SK-N-MC (cell line): ENCODE results near the gene TFAP2E.

ENCODE experiments used
- DNase-seq: peaks from one replicate; pipeline ENCODE4 v3.0.0-alpha.2; 2011; ENCODE audit warnings: low read depth, low spot score
- H3K27ac ChIP-seq: fragments of 200-600 bp; sonication (generic); 2 replicates; pipeline ENCODE4 v1.5.1; 2016; ENCODE audit warnings: mixed run types
- H3K36me3 ChIP-seq: fragments of 200-600 bp; sonication (generic); 2 replicates; pipeline ENCODE4 v1.6.1; 2017; ENCODE audit warnings: antibody characterized with exemption, low read length, mixed read lengths; ENCODE audit not compliant: insufficient read depth
- H3K4me3 ChIP-seq: fragments of 200-600 bp; sonication (generic); 2 replicates; pipeline ENCODE4 v1.5.1; 2016
- H3K9ac ChIP-seq: fragments of 200-600 bp; sonication (generic); 2 replicates; pipeline ENCODE4 v1.8.0; 2017; ENCODE audit warnings: mixed run types, mixed read lengths; ENCODE audit not compliant: insufficient read length
- H3K9me3 ChIP-seq: fragments of 200-600 bp; sonication (generic); 2 replicates; pipeline ENCODE4 v1.6.1; 2017; ENCODE audit warnings: low read depth, mild to moderate bottlenecking, antibody characterized with exemption, low read length, moderate library complexity, mixed read lengths
- EZH2 ChIP-seq: fragments of 200-600 bp; sonication (generic); IDR thresholded peaks from one replicate; pipeline ENCODE4 v1.6.1; 2017; ENCODE audit warnings: antibody characterized with exemption
- FOXP2 ChIP-seq: optimal IDR thresholded peaks from 2 replicates; pipeline ENCODE3; 2011; ENCODE audit warnings: mild to moderate bottlenecking, moderate library complexity; ENCODE audit not compliant: insufficient read depth; ENCODE audit errors: extremely low read length, control extremely low read depth
- POLR2AphosphoS5 ChIP-seq: IDR thresholded peaks from 2 replicates; pipeline ENCODE4 v1.6.1; 2012; ENCODE audit warnings: mild to moderate bottlenecking, low read depth, low read length, borderline replicate concordance

Gene TFAP2E

GRCh38 chr1:35573198-35574124 is at the start of gene TFAP2E:
Gene TFAP2E (plus strand): TSS chr1:35573314. CDS start chr1:35573578, 264 bp downstream.
- no peak within 1 kb of the TSS for H3K9ac ChIP-seq
- H3K9me3 ChIP-seq, result no peaks in the 10 kb centered on the region
- H3K4me3 ChIP-seq, result no peak within 1 kb of the TSS
- TF ChIP-seq EZH2 (no peak), POLR2AphosphoS5 (no peak), FOXP2 (no peak)
- DNase-seq, result no peak
- no peak within 1 kb of the TSS for H3K27ac ChIP-seq
- no peaks in the 10 kb centered on the region for H3K36me3 ChIP-seq

DNA sequence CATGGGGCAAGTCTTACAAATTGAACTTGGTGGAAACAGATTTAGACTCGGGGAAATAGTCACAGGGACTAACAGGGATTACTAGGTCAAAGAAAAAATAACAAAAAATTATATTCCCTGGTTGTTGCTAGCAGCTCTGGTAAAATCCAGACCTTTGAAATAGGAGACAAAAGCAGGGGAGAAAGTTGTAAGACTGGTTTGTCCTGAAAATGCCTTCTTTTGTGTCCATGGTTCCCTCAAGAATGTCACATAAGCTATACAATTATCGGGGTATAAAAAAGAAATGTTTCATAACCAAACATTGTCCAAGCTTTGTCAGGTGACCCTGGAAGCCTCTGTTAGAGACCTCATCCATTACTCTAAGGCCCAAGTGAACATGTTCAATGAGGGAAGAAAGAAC is 49.0 kb upstream of the TFAP2E start:
- H3K27ac ChIP-seq, result no peak overlapping the region
- no peaks in the 10 kb centered on the region for H3K36me3 ChIP-seq
- no peak overlapping the region for H3K9ac ChIP-seq
- DNase-seq, result no peak
- H3K4me3 ChIP-seq, result no peak overlapping the region
- no peak for TF ChIP-seq FOXP2
- no peak for TF ChIP-seq EZH2
- TF ChIP-seq POLR2AphosphoS5, result no peak
- peaks cover 3% of the 10 kb centered on the region; the same call in 1 of the 2 replicates for H3K9me3 ChIP-seq

- H3K9me3 ChIP-seq, result peaks cover 6% of the 10 kb centered on the region; the same call in 1 of the 2 replicates
- no peak for DNase-seq
- no peak overlapping the region for H3K27ac ChIP-seq
- H3K4me3 ChIP-seq, result no peak overlapping the region
- peaks cover 19% of the 10 kb centered on the region for H3K36me3 ChIP-seq
- H3K9ac ChIP-seq, result no peak overlapping the region
- TF ChIP-seq FOXP2 (no peak), POLR2AphosphoS5 (no peak), EZH2 (no peak)
These were observed 42.9 kb upstream of the TFAP2E start for GRCh38 chr1:35530168-35530567.

GRCh38 chr1:35530946-35531345 is 42.2 kb upstream of the TFAP2E start:
- TF ChIP-seq FOXP2, result no peak
- TF ChIP-seq EZH2, result no peak
- no peak for TF ChIP-seq POLR2AphosphoS5

DNA sequence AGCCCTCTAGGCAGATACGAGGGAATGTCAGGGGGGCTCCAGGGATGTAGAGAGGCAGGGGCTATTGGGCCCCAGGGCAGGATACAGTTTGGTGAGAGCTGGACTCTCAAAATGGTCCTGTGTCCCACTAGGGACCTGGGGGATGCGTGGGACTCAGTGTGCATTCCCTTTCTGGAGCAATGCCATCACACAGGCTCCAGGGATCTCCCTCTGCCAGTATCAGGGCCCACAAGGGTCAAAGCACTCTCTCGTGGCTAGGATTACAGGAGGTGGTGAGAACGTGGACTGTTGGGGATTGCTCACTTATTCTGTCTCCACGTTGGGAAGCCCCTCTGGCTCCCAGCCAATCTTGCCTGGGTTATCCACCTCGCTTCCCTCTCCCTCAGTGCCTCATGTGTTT is 41.7 kb upstream of the TFAP2E start:
- no peak for TF ChIP-seq FOXP2
- no peak for TF ChIP-seq POLR2AphosphoS5
- no peak for TF ChIP-seq EZH2
- Histone ChIP-seq H3K9ac (no peak overlapping the region), H3K36me3 (peaks cover 19% of the 10 kb centered on the region), H3K9me3 (peaks cover 6% of the 10 kb centered on the region; the same call in 1 of the 2 replicates), H3K4me3 (no peak overlapping the region), H3K27ac (no peak overlapping the region)
- DNase-seq, result no peak

More at GRCh38 chr1:35530946-35531345, 42.2 kb upstream of the TFAP2E start:
- Histone ChIP-seq H3K27ac (no peak overlapping the region), H3K4me3 (no peak overlapping the region), H3K9me3 (peaks cover 6% of the 10 kb centered on the region; the same call in 1 of the 2 replicates), H3K9ac (no peak overlapping the region), H3K36me3 (peaks cover 19% of the 10 kb centered on the region)
- DNase-seq, result no peak

DNA sequence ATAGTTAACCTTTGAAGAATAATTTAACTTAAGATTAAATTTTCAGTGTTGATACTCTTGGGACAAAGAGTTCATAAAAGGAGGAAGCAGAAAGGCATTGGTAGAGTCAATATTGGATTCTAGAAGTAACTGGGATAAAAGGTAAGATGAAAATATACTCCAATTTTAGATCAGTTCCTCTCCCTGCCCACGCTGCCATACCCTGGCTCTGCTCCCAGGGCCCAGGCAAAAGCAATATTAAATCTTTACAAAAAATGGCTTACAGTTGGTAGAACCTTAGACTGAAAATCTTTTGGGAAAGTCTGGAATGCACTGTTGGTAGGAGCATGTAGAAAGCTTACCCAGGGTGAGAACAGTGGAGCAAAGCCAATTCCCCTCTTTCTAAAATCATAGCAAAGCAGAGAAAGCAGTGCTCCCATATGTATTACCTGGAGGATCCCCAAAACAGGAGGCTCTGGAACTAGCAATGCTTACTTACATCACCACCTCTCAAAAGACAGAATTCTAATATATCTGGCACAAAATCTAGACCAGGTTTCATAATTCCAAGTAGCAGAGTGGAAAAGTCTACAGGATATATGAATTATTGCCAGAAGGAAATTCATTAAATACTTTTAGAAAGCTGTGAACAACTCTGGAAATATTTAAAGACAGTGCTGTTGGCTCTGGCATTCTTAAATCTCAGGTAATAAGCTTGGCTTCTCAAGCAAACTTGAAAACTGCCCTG is 40.5 kb upstream of the TFAP2E start:
- Histone ChIP-seq H3K9me3 (peaks cover 6% of the 10 kb centered on the region; the same call in 1 of the 2 replicates), H3K4me3 (no peak overlapping the region), H3K36me3 (peaks cover 19% of the 10 kb centered on the region), H3K9ac (no peak overlapping the region), H3K27ac (no peak overlapping the region)
- no peak for DNase-seq
- TF ChIP-seq POLR2AphosphoS5 (no peak), EZH2 (no peak), FOXP2 (no peak)

DNA sequence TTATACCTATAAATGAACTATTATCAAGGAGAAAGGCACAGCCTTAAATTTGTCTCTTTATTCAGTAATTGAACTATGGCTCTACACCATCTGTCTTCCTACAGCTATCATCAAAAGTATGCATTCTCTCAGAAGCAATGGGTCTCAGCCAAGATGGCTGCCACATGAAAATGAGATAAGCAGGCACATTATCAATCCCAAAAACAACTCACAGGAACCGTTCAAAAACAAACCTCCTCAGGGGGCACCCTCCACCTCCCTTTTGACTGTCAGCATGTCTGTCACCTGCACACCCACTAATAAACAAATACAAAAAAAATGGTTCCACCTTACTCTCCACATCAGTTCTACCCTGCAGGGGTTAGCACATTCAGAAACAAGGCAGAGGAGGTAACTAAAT is 39.5 kb upstream of the TFAP2E start:
- DNase-seq, result no peak
- TF ChIP-seq FOXP2, result no peak
- TF ChIP-seq EZH2, result no peak
- Histone ChIP-seq H3K4me3 (no peak overlapping the region), H3K27ac (no peak overlapping the region), H3K9ac (no peak overlapping the region), H3K36me3 (peaks cover 19% of the 10 kb centered on the region), H3K9me3 (peaks cover 6% of the 10 kb centered on the region; the same call in 1 of the 2 replicates)

GRCh38 chr1:35535243-35535642 is 37.9 kb upstream of the TFAP2E start:
- Histone ChIP-seq H3K36me3 (peaks cover 19% of the 10 kb centered on the region), H3K27ac (no peak overlapping the region), H3K9ac (no peak overlapping the region), H3K9me3 (peaks cover 4% of the 10 kb centered on the region; the same call in 1 of the 2 replicates), H3K4me3 (no peak overlapping the region)
- DNase-seq, result no peak
- TF ChIP-seq POLR2AphosphoS5 (no peak), EZH2 (no peak), FOXP2 (no peak)
